Measurements from ENCODE around the gene RALGAPB. TPM values are rescaled to one million over a fixed set of nuclear protein-coding genes. Genes with fewer than 3 reads are reported as not detected.
"Not testable (repeated sequence)": the region's sequence is repeated elsewhere in the genome, so short reads cannot be mapped to it uniquely, and the experiment has no call there.

RALGAPB gene
- total RNA-seq, 1 experiment from 2014 or later = 35.9 TPM

- no peak for DNase-seq (ENCODE audit: low read depth)
These were observed 110.7 kb downstream of the RALGAPB start for GRCh38 chr20:38583306-38583705.

- DNase-seq (ENCODE audit: low read depth) = no peak
These were observed 111.6 kb downstream of the RALGAPB start for GRCh38 chr20:38584099-38584763.

- no peak for DNase-seq (ENCODE audit: low read depth)
These were observed 112.9 kb downstream of the RALGAPB start for GRCh38 chr20:38585404-38586180.

GRCh38 chr20:38586181-38586525 lies 113.5 kb downstream of the RALGAPB start:
- DNase-seq (ENCODE audit: low read depth) = no peak

- no peak for DNase-seq (ENCODE audit: low read depth)
These were observed 115.7 kb downstream of the RALGAPB start for GRCh38 chr20:38588303-38588702.

- no peak for DNase-seq (ENCODE audit: low read depth)
These were observed 116.7 kb downstream of the RALGAPB start for GRCh38 chr20:38589351-38589750.

GRCh38 chr20:38589967-38590675 lies 117.5 kb downstream of the RALGAPB start:
- DNase-seq (ENCODE audit: low read depth) = no peak

- peak; percentile 45 for DNase-seq (ENCODE audit: low read depth)
These were observed 118.2 kb downstream of the RALGAPB start for GRCh38 chr20:38590676-38591473.

GRCh38 chr20:38591474-38592410 lies 119.1 kb downstream of the RALGAPB start:
- DNase-seq (ENCODE audit: low read depth) = no peak

- peak; percentile 68 for DNase-seq (ENCODE audit: low read depth)
These were observed 119.8 kb downstream of the RALGAPB start for GRCh38 chr20:38592411-38592790.

- DNase-seq (ENCODE audit: low read depth) = not testable (repeated sequence)
These were observed 121.6 kb downstream of the RALGAPB start for GRCh38 chr20:38594281-38594680.

GRCh38 chr20:38595886-38596285 lies 123.2 kb downstream of the RALGAPB start:
- DNase-seq (ENCODE audit: low read depth) = not testable (repeated sequence)

- peak; percentile 94 for DNase-seq (ENCODE audit: low read depth)
These were observed 126.8 kb downstream of the RALGAPB start for GRCh38 chr20:38599410-38599882.

- DNase-seq (ENCODE audit: low read depth) = no peak
These were observed 127.4 kb downstream of the RALGAPB start for GRCh38 chr20:38600057-38600456.

- DNase-seq (ENCODE audit: low read depth) = peak; percentile 26
These were observed 128.9 kb downstream of the RALGAPB start, which contains the start of gene ARHGAP40 for GRCh38 chr20:38601216-38602184. TSS of gene ARHGAP40 (plus strand) at chr20:38601809.

- DNase-seq (ENCODE audit: low read depth) = no peak
These were observed 129.5 kb downstream of the RALGAPB start for GRCh38 chr20:38602185-38602581.

GRCh38 chr20:38603286-38603685 lies 130.6 kb downstream of the RALGAPB start:
- DNase-seq (ENCODE audit: low read depth) = no peak

- DNase-seq (ENCODE audit: low read depth) = peak; percentile 99
These were observed 132.2 kb downstream of the RALGAPB start for GRCh38 chr20:38604873-38605303.

GRCh38 chr20:38607351-38607750 lies 134.7 kb downstream of the RALGAPB start:
- no peak for DNase-seq (ENCODE audit: low read depth)

Measured in M059J (cell line).